ENCODE data around the gene EIF4E1B.

GRCh38 chr5:176660530-176660859, 30.0 kb downstream of the EIF4E1B start:
- TF ChIP-seq CTCF (IDR thresholded peaks at IDR 0.05; ENCODE audit: low read depth, low read length, poor library complexity, severe bottlenecking) (no peak), EZH2phosphoT487 (IDR thresholded peaks at IDR 0.05; ENCODE audit: borderline replicate concordance, low read length) (no peak)

Measured in DOHH2 (cell line).